ENCODE data around the gene HPSE.

- TF ChIP-seq CTCF (IDR thresholded peaks at IDR 0.05) = no peak
- TF ChIP-seq POLR2A (IDR thresholded peaks at IDR 0.05; ENCODE audit: low read depth) = no peak
- no peak for TF ChIP-seq EP300 (IDR thresholded peaks at IDR 0.05)
These were observed 76.8 kb downstream of the HPSE start for GRCh38 chr4:83257811-83258210.
